SJCRH30 (cell line): ENCODE results near the gene TRIM71. TPM values are rescaled to one million over a fixed set of nuclear protein-coding genes. Genes with fewer than 3 reads are reported as not detected.
"Not testable (repeated sequence)": the region's sequence is repeated elsewhere in the genome, so short reads cannot be mapped to it uniquely, and the experiment has no call there.

Experiments used
- DNase-seq, 2 experiments: peaks; one replicate each; pipeline ENCODE4 v3.0.0-alpha.2; 2015 to 2020
- H3K27ac ChIP-seq: fragments of 250-450 bp; sonication (Bioruptor Pico); 2 replicates; pipeline ENCODE4 v1.5.1; 2020; ENCODE audit warnings: mild to moderate bottlenecking, moderate library complexity
- H3K27me3 ChIP-seq: fragments of 250-450 bp; sonication (Bioruptor Pico); 2 replicates; pipeline ENCODE4 v1.5.1; 2020; ENCODE audit warnings: mild to moderate bottlenecking, moderate library complexity
- H3K36me3 ChIP-seq: fragments of 250-450 bp; sonication (Bioruptor Pico); 2 replicates; pipeline ENCODE4 v1.5.1; 2020; ENCODE audit warnings: mild to moderate bottlenecking, moderate library complexity
- H3K4me1 ChIP-seq: fragments of 250-450 bp; sonication (Bioruptor Pico); 2 replicates; pipeline ENCODE4 v1.5.1; 2020; ENCODE audit warnings: mild to moderate bottlenecking, moderate library complexity
- H3K4me3 ChIP-seq: fragments of 250-450 bp; sonication (Bioruptor Pico); 2 replicates; pipeline ENCODE4 v1.5.1; 2020; ENCODE audit warnings: mild to moderate bottlenecking, moderate library complexity
- H3K9me3 ChIP-seq: fragments of 250-450 bp; sonication (Bioruptor Pico); replicated peaks from 2 replicates; pipeline ENCODE4 v1.5.1; 2020; ENCODE audit warnings: mild to moderate bottlenecking, moderate library complexity
- total RNA-seq: library from RNA; depleted of rRNA; stranded (reverse); fragments of >200 nt; shearing (Covaris generic); gene quantifications from 2 replicates; pipeline ENCODE4 v1.2.3, GENCODE V29; 2014

TRIM71 gene
- total RNA-seq, 1 experiment from 2014 or later, result not detected

GRCh38 chr3:32895701-32896100, 77.9 kb downstream of the TRIM71 start:
- no peaks in the 10 kb centered on the region for H3K9me3 ChIP-seq
- no peaks in the 10 kb centered on the region for H3K27me3 ChIP-seq
- no peaks in the 10 kb centered on the region for H3K36me3 ChIP-seq
- no peak overlapping the region for H3K27ac ChIP-seq
- no peak overlapping the region for H3K4me3 ChIP-seq
- no peak for DNase-seq
- no peaks in the 10 kb centered on the region for H3K4me1 ChIP-seq

GRCh38 chr3:32896143-32896542, 78.3 kb downstream of the TRIM71 start:
- Histone ChIP-seq H3K36me3 (no peaks in the 10 kb centered on the region), H3K4me1 (no peaks in the 10 kb centered on the region), H3K27me3 (no peaks in the 10 kb centered on the region), H3K4me3 (no peak overlapping the region), H3K9me3 (no peaks in the 10 kb centered on the region), H3K27ac (no peak overlapping the region)
- DNase-seq, result no peak

DNA sequence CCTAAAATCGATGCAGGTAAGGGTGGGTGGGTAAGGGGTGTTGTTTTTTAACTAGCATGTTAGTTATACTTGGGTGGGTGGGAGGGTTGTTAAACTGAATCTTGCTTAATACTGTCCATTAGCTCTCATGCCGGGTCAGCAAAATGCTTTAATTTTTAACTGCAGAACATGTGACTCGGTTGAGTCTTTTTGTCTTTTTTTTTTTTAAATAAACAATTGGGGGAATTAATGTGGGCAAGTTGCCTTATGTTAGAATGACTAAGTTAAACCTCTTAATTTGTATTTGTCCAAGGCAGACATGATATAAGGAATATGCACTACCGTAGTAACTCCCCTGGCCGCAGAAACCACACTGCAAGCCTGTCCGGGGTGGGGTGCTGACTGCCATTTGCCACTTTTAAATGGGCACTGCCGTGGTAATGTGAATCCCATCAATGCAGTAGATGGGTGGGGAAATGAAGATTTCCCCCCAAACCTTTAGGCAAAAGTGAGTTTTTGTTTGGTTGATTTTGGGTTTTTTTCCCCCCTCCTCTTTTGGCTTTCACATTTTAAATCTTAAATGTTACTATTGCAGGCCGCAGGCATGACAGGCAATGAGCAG, 79.3 kb downstream of the TRIM71 start:
- DNase-seq, result no peak
- no peaks in the 10 kb centered on the region for H3K4me1 ChIP-seq
- no peaks in the 10 kb centered on the region for H3K36me3 ChIP-seq
- no peak overlapping the region for H3K27ac ChIP-seq
- no peak overlapping the region for H3K4me3 ChIP-seq
- H3K27me3 ChIP-seq, result no peaks in the 10 kb centered on the region
- no peaks in the 10 kb centered on the region for H3K9me3 ChIP-seq

- no peak for DNase-seq
- Histone ChIP-seq H3K36me3 (no peaks in the 10 kb centered on the region), H3K9me3 (no peaks in the 10 kb centered on the region), H3K4me3 (no peak overlapping the region), H3K4me1 (no peaks in the 10 kb centered on the region), H3K27ac (no peak overlapping the region), H3K27me3 (no peaks in the 10 kb centered on the region)
These were observed 80.3 kb downstream of the TRIM71 start for GRCh38 chr3:32897981-32898623.

GRCh38 chr3:32899265-32899664, 81.5 kb downstream of the TRIM71 start:
- no peak overlapping the region for H3K27ac ChIP-seq
- no peak for DNase-seq
- no peaks in the 10 kb centered on the region for H3K4me1 ChIP-seq
- no peaks in the 10 kb centered on the region for H3K9me3 ChIP-seq
- H3K36me3 ChIP-seq, result no peaks in the 10 kb centered on the region
- H3K27me3 ChIP-seq, result no peaks in the 10 kb centered on the region
- no peak overlapping the region for H3K4me3 ChIP-seq

DNA sequence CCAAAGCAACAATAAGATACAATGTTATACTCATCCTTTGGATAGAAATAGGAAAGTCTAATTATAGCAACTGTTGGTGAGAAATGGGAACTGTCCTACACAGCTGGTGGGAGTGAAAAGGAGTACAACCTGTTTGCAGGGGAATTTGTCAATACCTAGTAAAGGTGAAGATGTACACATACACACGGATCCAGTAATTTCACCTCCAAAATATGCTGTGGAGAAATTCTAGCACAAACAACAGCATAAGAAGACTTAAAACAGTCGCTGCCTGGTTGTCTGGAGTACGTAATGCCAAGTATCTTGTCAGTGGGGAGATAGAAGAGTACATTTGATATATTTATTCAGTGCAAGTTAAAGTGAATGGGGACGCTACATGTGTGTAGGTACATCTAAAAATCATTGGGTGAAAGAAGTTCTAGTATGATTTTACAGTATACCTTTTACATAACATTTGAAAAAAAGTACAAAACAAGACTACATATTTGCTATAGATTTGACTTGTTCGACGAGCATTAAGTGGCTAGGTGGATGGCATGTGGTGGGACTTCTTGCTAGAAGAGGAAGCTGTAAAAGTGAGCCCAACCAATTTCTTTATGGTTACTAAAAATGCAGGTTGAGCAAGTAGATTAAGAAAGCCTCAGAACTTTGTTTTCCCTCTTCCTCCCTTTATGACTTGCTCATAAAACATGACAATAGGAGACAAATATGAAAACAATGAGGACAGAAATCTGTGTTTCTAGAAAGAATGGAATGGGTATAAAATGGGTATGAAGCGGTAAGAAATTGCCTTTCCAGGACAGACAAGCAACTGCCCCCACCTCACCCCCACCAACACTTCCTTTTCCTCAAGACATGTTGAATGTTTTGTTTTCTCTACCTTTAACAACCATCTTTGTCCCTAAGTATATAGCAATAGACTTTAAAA, 83.5 kb downstream of the TRIM71 start:
- H3K36me3 ChIP-seq, result no peaks in the 10 kb centered on the region
- no peak overlapping the region for H3K27ac ChIP-seq
- no peak for DNase-seq
- H3K4me1 ChIP-seq, result no peaks in the 10 kb centered on the region
- no peaks in the 10 kb centered on the region for H3K27me3 ChIP-seq
- no peaks in the 10 kb centered on the region for H3K9me3 ChIP-seq
- no peak overlapping the region for H3K4me3 ChIP-seq

DNA sequence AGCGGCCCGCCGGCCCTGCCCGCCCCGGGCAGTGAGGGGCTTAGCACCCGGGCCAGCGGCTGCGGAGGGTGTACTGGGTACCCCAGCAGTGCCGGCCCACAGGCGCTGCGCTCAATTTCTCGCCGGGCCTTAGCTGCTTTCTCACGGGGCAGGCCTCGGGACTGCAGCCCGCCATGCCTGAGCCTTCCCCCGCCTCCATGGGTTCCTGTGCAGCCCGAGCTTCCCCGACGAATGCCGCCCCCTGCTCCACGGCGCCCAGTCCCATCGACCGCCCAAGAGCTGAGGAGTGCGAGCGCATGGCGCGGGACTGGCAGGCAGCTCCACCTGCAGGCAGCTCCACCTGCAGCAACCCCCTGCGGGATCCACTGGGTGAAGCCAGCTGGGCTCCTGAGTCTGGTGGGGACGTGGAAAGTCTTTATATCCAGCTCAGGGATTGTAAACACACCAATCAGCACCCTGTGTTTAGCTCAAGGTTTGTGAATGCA, 85.1 kb downstream of the TRIM71 start:
- H3K27me3 ChIP-seq, DNase-seq, H3K36me3 ChIP-seq, H3K4me3 ChIP-seq, H3K27ac ChIP-seq, H3K9me3 ChIP-seq, H3K4me1 ChIP-seq: not testable (repeated sequence)

DNA sequence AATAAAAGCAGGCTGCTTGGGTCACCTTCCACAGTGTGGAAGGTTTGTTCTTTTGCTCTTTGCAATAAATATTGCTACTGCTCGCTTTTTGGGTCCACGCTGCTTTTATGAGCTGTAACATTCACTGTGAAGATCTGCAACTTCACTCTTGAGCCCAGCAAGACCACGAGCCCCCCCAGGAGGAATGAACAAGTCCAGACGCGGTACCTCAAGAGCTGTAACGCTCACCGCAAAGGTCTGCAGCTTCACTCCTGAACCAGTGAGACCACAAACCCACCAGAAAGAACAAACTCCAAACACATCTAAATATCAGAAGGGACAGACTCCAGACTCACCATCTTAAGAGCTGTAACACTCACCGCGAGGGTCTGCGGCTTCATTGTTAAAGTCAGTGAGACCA, 86.2 kb downstream of the TRIM71 start:
- no peak for DNase-seq
- Histone ChIP-seq H3K36me3 (no peaks in the 10 kb centered on the region), H3K4me3 (no peak overlapping the region), H3K9me3 (no peaks in the 10 kb centered on the region), H3K27ac (no peak overlapping the region), H3K27me3 (no peaks in the 10 kb centered on the region), H3K4me1 (no peaks in the 10 kb centered on the region)

DNA sequence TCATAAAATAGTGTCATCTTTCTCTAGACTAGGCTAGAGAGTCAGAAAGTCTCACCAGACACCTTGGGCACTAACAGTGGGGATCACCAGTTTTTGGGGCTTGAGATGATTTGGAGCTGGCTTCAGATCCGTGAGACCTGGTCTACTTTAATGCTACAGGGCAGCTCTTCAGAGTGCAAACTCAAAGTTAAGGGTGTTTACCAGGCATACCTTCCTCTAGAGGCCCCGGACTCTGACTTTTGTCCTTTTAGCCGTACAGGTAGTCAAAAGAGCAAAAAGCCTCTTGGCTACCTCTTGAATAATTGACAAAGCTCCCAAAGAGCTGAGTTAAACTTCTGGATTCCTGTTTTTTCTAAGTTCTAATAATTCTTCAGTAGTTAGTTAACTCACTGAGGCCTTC, 92.2 kb downstream of the TRIM71 start:
- no peak overlapping the region for H3K27ac ChIP-seq
- no peaks in the 10 kb centered on the region for H3K27me3 ChIP-seq
- H3K36me3 ChIP-seq, result no peaks in the 10 kb centered on the region
- H3K9me3 ChIP-seq, result no peaks in the 10 kb centered on the region
- no peaks in the 10 kb centered on the region for H3K4me1 ChIP-seq
- no peak for DNase-seq
- H3K4me3 ChIP-seq, result no peak overlapping the region

- Histone ChIP-seq H3K9me3 (no peaks in the 10 kb centered on the region), H3K4me1 (no peaks in the 10 kb centered on the region), H3K36me3 (no peaks in the 10 kb centered on the region), H3K4me3 (no peak overlapping the region), H3K27ac (no peak overlapping the region), H3K27me3 (no peaks in the 10 kb centered on the region)
- DNase-seq, result no peak
These were observed 93.2 kb downstream of the TRIM71 start for GRCh38 chr3:32910954-32911353.

DNA sequence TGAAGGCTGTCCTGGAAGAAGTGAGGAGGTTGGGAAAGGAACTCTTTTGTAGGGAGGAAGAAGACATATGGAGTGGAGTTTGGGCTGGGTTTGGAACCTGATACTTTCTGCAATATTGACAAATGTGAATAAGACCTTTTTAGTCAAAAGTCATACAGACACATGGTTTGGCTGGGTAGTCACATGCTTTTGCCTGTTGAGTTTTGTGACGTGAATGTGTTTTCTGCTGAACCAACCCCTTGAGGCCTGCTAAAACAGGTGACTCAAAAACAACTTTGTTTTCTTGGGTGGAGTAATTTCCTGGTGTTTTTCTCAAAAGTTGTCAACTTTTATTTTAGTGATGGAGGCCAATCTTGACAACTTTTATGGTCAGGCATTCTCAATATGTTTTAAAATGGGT, 94.2 kb downstream of the TRIM71 start:
- Histone ChIP-seq H3K27me3 (no peaks in the 10 kb centered on the region), H3K4me1 (no peaks in the 10 kb centered on the region), H3K36me3 (no peaks in the 10 kb centered on the region), H3K27ac (no peak overlapping the region), H3K9me3 (no peaks in the 10 kb centered on the region), H3K4me3 (no peak overlapping the region)
- DNase-seq, result no peak

DNA sequence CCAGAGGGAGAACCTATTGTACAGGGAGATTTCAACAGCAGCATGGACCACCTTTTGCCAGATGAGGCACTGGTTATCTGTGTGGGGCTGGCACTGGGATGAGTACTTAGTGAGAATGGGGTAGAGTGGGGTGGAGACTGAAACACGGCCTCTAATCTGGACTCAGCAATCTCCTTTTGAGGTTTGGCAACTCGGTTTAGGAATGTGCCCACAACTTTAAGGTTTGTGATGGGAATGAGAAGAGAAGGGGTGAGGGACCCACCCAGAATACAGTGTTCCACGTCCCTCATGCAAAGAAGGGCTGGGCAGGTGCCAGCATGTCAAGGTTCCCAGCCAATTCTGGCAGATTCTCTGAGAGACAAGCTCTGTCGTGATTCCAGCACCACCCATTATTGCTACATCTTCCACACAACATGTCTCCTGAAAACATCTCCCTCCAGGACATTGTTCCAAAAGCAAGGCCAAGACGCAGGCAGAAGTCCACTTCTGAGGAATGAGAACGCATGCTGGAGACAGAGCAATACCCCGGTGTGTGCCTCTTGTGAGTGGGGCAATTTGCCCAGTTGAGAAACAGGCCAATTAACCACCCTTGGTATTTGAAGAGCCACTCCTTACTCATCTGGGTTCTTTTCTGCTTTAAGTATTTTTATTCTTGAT, 96.1 kb downstream of the TRIM71 start:
- Histone ChIP-seq H3K27me3 (no peaks in the 10 kb centered on the region), H3K4me3 (no peak overlapping the region), H3K36me3 (no peaks in the 10 kb centered on the region), H3K9me3 (no peaks in the 10 kb centered on the region), H3K4me1 (no peaks in the 10 kb centered on the region), H3K27ac (no peak overlapping the region)
- DNase-seq, result no peak

DNA sequence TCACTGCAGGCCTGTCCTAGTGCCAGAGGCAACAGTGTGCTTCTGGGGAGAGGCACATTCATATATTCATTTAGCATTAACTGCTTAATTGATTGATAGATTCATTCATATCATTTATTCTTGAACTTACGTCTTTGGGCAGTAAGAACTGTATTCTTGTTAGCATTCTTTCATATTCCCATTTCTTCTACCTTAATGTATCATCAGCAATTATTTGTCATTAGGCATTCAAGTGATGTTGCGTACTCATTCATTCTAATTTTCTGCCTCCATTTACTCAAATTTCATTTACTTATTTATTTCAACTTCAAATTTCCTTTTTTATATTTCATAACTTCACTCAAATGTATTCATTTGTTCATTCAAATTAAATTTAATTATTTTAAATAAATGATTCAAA, 102.1 kb downstream of the TRIM71 start:
- no peak overlapping the region for H3K4me3 ChIP-seq
- DNase-seq, result no peak

DNA sequence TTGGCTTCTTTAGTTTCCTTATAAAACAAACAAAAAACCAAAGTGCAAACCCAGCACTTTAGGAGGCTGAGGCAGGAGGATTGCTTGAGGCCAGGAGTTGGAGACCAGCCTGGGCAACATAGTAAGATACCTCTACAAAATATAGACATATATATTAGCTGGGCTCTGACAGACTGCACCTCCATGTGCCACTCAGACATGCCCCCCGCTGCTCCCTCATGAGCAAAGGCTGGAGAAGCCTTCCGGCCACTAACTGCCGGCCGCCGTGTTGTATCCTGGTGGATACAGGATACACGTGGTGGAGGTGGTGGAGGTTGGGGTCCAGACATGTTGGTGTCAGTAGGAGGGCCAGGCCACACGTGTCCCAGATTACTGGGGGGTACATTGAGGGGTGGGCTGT, 104.3 kb downstream of the TRIM71 start:
- no peaks in the 10 kb centered on the region for H3K27me3 ChIP-seq
- H3K4me1 ChIP-seq, result no peaks in the 10 kb centered on the region
- H3K27ac ChIP-seq, result no peak overlapping the region
- no peak for DNase-seq
- H3K4me3 ChIP-seq, result no peak overlapping the region
- H3K9me3 ChIP-seq, result no peaks in the 10 kb centered on the region
- no peaks in the 10 kb centered on the region for H3K36me3 ChIP-seq

More for the DNA sequence above, 102.1 kb downstream of the TRIM71 start:
- no peaks in the 10 kb centered on the region for H3K9me3 ChIP-seq
- no peaks in the 10 kb centered on the region for H3K36me3 ChIP-seq
- H3K4me1 ChIP-seq, result no peaks in the 10 kb centered on the region
- no peaks in the 10 kb centered on the region for H3K27me3 ChIP-seq
- H3K27ac ChIP-seq, result no peak overlapping the region

GRCh38 chr3:32930161-32930560, 112.4 kb downstream of the TRIM71 start:
- Histone ChIP-seq H3K4me1 (no peaks in the 10 kb centered on the region), H3K36me3 (no peaks in the 10 kb centered on the region), H3K4me3 (no peak overlapping the region), H3K27me3 (no peaks in the 10 kb centered on the region), H3K27ac (no peak overlapping the region), H3K9me3 (no peaks in the 10 kb centered on the region)
- no peak for DNase-seq
